GM23338 (cell line): Measurements from ENCODE around the gene PCDHA10.

Experiments
- CREB1 ChIP-seq: fragments of 250-450 bp; sonication (Bioruptor Pico); IDR thresholded peaks from 2 replicates; pipeline ENCODE4 v1.5.0; 2020; ENCODE audit warnings: low read depth, mild to moderate bottlenecking, moderate library complexity
- EZH2phosphoT487 ChIP-seq: fragments of 200-600 bp; sonication (generic); IDR thresholded peaks from one replicate; pipeline ENCODE4 v1.8.1; 2018; ENCODE audit warnings: antibody characterized with exemption; ENCODE audit not compliant: unreplicated experiment
- POLR2AphosphoS5 ChIP-seq: IDR thresholded peaks from 2 replicates; pipeline ENCODE4 v1.6.1; 2016; ENCODE audit warnings: antibody characterized with exemption, low read depth
- ZNF331 ChIP-seq: fragments of 250-450 bp; sonication (Bioruptor Pico); IDR thresholded peaks from 2 replicates; pipeline ENCODE4 v1.5.0; 2020; ENCODE audit warnings: low read depth, mild to moderate bottlenecking, moderate library complexity
- TF ChIP-seq, protein P1 (sequence below), 2 experiments: fragments of 200-600 bp in 1 of 2; sonication (generic) in 1 of 2; conservative IDR thresholded peaks; 2 replicates each; pipeline versions ENCODE4 v1.5.1 to v1.6.1; 2016 to 2017; ENCODE audit warnings: antibody characterized with exemption in 2 of 2, low read depth in 2 of 2, mild to moderate bottlenecking in 2 of 2, moderate library complexity in 1 of 2

DNA sequence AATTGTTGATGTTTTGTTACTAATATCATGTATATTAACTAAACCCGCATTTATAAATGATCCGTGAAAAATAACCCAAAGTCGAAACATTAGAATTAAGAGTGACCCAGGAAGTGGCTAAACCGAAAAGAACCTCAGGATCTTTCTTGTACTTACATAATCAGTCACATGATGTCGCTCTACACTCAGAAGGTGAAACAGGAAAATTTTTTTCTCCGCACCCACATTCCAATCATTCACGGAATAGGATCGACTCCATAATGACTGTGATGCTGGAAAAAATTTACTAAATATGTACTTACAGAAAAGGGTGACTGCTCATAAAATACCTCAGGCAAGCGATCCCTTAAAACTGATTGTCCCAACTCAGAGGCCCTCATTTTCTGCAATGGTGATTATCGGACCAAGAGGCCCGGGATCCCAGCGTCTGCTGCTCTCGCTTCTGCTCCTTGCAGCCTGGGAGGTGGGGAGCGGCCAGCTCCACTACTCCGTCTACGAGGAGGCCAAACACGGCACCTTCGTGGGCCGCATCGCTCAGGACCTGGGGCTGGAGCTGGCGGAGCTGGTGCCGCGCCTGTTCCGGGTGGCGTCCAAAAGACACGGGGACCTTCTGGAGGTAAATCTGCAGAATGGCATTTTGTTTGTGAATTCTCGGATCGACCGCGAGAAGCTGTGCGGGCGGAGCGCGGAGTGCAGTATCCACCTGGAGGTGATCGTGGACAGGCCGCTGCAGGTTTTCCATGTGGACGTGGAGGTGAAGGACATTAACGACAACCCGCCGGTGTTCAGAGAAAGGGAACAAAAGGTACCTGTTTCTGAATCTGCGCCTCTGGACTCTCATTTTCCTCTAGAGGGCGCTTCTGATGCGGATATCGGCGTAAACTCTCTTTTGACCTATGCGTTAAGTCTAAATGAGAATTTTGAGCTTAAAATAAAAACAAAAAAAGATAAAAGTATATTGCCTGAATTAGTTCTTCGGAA lies 19.7 kb downstream of the PCDHA10 start, which contains the start of gene PCDHA12:
- TF ChIP-seq, protein P1, sequence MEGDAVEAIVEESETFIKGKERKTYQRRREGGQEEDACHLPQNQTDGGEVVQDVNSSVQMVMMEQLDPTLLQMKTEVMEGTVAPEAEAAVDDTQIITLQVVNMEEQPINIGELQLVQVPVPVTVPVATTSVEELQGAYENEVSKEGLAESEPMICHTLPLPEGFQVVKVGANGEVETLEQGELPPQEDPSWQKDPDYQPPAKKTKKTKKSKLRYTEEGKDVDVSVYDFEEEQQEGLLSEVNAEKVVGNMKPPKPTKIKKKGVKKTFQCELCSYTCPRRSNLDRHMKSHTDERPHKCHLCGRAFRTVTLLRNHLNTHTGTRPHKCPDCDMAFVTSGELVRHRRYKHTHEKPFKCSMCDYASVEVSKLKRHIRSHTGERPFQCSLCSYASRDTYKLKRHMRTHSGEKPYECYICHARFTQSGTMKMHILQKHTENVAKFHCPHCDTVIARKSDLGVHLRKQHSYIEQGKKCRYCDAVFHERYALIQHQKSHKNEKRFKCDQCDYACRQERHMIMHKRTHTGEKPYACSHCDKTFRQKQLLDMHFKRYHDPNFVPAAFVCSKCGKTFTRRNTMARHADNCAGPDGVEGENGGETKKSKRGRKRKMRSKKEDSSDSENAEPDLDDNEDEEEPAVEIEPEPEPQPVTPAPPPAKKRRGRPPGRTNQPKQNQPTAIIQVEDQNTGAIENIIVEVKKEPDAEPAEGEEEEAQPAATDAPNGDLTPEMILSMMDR (conservative IDR thresholded peaks at IDR 0.05; ENCODE audit: low read depth in 2 of 2): peak; percentile 77 to 87
- TF ChIP-seq POLR2AphosphoS5 (peak; percentile 40; the same call in 1 of the 2 replicates), EZH2phosphoT487 (no peak), ZNF331 (CRISPR knock-in tag) (no peak), CREB1 (CRISPR knock-in tag) (no peak)
